H1 (cell line): ENCODE data around the gene MXRA8. TPM values are rescaled to one million over a fixed set of nuclear protein-coding genes. Genes with fewer than 3 reads are reported as not detected.
"Not testable (repeated sequence)": the region's sequence is repeated elsewhere in the genome, so short reads cannot be mapped to it uniquely, and the experiment has no call there.

ENCODE experiments used
- CTCF ChIA-PET: fragments of 300-600 bp; sonication (Branson Sonifier 250); formaldehyde crosslinking; loops from one replicate; lab custom pipeline; 2021; ENCODE audit not compliant: partially characterized antibody; lab: Charles Lee
- POLR2A ChIA-PET: fragments of 300-600 bp; sonication (Branson Sonifier 250); formaldehyde crosslinking; loops from one replicate; lab custom pipeline; 2021; ENCODE audit warnings: inconsistent platforms; ENCODE audit not compliant: partially characterized antibody; lab: Charles Lee
- DNase-seq, 2 experiments: peaks; one replicate each; pipeline versions ENCODE4 v3.0.0 to v3.0.0-alpha.2; 2010 to 2022; ENCODE audit warnings: low spot score in 2 of 2, low read depth in 1 of 2, mixed read lengths in 1 of 2
- FAIRE-seq: peaks from 2 replicates; lab custom pipeline; 2011; peaks lifted over from hg19 to GRCh38; lab: Jason Lieb, UNC
- H2AFZ ChIP-seq: 2 replicates; pipeline ENCODE4 v1.8.1; 2012; ENCODE audit warnings: low read length, inconsistent platforms
- H2AK5ac ChIP-seq: 2 replicates; pipeline ENCODE4 v1.6.1; 2013; ENCODE audit warnings: low read depth, low read length
- H2BK120ac ChIP-seq: replicated peaks from 2 replicates; pipeline ENCODE3; 2013; ENCODE audit warnings: low read depth, low read length, inconsistent platforms
- H2BK12ac ChIP-seq: 2 replicates; pipeline ENCODE4 v1.6.1; 2013; ENCODE audit warnings: low read depth, low read length
- H2BK15ac ChIP-seq: 2 replicates; pipeline ENCODE4 v1.6.1; 2013; ENCODE audit warnings: low read length
- H2BK20ac ChIP-seq: 2 replicates; pipeline ENCODE4 v1.6.1; 2013; ENCODE audit warnings: low read length
- H2BK5ac ChIP-seq: 2 replicates; pipeline ENCODE4 v1.6.1; 2013; ENCODE audit warnings: low read depth, low read length
- H3K14ac ChIP-seq: 2 replicates; pipeline ENCODE4 v1.6.1; 2013; ENCODE audit warnings: inconsistent platforms; ENCODE audit not compliant: insufficient read length
- H3K18ac ChIP-seq: 2 replicates; pipeline ENCODE4 v1.6.1; 2013; ENCODE audit warnings: low read length; ENCODE audit errors: extremely low read depth
- H3K23ac ChIP-seq: 2 replicates; pipeline ENCODE4 v1.6.1; 2013; ENCODE audit warnings: inconsistent platforms; ENCODE audit not compliant: insufficient read length
- H3K23me2 ChIP-seq: 2 replicates; pipeline ENCODE4 v1.6.1; 2013; ENCODE audit warnings: low read depth, low read length
- H3K27ac ChIP-seq: 2 replicates; pipeline ENCODE4 v1.6.1; 2011; ENCODE audit warnings: low read depth, low read length, inconsistent platforms
- H3K27me3 ChIP-seq, 4 experiments: replicated peaks in 1 of 4; 1 replicate in 1 of 4; 2 replicates in 3 of 4; pipeline versions ENCODE4 v1.6.1 to v1.8.1; 2011 to 2013; ENCODE audit warnings: low read length in 3 of 4, mild to moderate bottlenecking in 3 of 4, inconsistent platforms in 2 of 4, mixed read lengths in 2 of 4, moderate library complexity in 1 of 4; ENCODE audit not compliant: control insufficient read depth in 3 of 4, insufficient read depth in 3 of 4; ENCODE audit errors: extremely low read depth in 1 of 4
- H3K36me3 ChIP-seq, 4 experiments: 2 replicates each; pipeline versions ENCODE4 v1.6.1 to v1.8.1; 2011 to 2013; ENCODE audit warnings: mild to moderate bottlenecking in 4 of 4, low read length in 3 of 4, moderate library complexity in 2 of 4, control low read depth in 1 of 4, inconsistent platforms in 1 of 4; ENCODE audit not compliant: insufficient read depth in 4 of 4, control insufficient read depth in 2 of 4
- H3K4ac ChIP-seq: replicated peaks from 2 replicates; pipeline ENCODE3; 2013; ENCODE audit warnings: low read length, low read depth, mixed read lengths, inconsistent platforms; ENCODE audit not compliant: insufficient read length
- H3K4me1 ChIP-seq, 4 experiments: replicated peaks in 1 of 4; 1 replicate in 1 of 4; 2 replicates in 3 of 4; pipeline versions ENCODE4 v1.6.1 to v1.8.1; 2011 to 2013; ENCODE audit warnings: low read length in 3 of 4, inconsistent platforms in 2 of 4, mixed read lengths in 1 of 4; ENCODE audit not compliant: insufficient read depth in 4 of 4, control insufficient read depth in 3 of 4
- H3K4me2 ChIP-seq, 2 experiments: 2 replicates each; pipeline versions ENCODE4 v1.6.1 to v1.8.1; 2011 to 2013; ENCODE audit warnings: low read depth in 2 of 2, low read length in 2 of 2, control low read depth in 1 of 2, inconsistent platforms in 1 of 2, mild to moderate bottlenecking in 1 of 2; ENCODE audit not compliant: insufficient read depth in 1 of 2
- H3K4me3 ChIP-seq, 4 experiments: fragments of 200-600, 300-600 bp in 1 of 4; sonication (generic), shearing (Covaris generic), sonication (Bioruptor Twin) in 1 of 4; 2 replicates each; pipeline versions ENCODE4 v1.5.1 to v1.8.1; 2011 to 2016; ENCODE audit warnings: low read length in 4 of 4, low read depth in 3 of 4, control low read depth in 2 of 4, inconsistent platforms in 2 of 4, mild to moderate bottlenecking in 2 of 4, mixed read lengths in 1 of 4, moderate library complexity in 1 of 4; ENCODE audit not compliant: insufficient read depth in 2 of 4; ENCODE audit errors: extremely low read depth in 1 of 4
- H3K56ac ChIP-seq: replicated peaks from 2 replicates; pipeline ENCODE3; 2013; ENCODE audit warnings: low read depth, mild to moderate bottlenecking, mixed read lengths, low read length, inconsistent platforms; ENCODE audit not compliant: insufficient read length
- H3K79me1 ChIP-seq: 2 replicates; pipeline ENCODE4 v1.6.1; 2013; ENCODE audit warnings: low read depth, low read length, control low read depth
- H3K79me2 ChIP-seq, 2 experiments: 2 replicates each; pipeline versions ENCODE4 v1.6.1 to v1.8.1; 2012 to 2013; ENCODE audit warnings: low read length in 2 of 2, mild to moderate bottlenecking in 2 of 2, inconsistent platforms in 1 of 2; ENCODE audit not compliant: insufficient read depth in 2 of 2, control insufficient read depth in 1 of 2
- H3K9ac ChIP-seq, 4 experiments: replicated peaks in 1 of 4; 1 replicate in 1 of 4; 2 replicates in 3 of 4; pipeline versions ENCODE4 v1.6.1 to v1.8.1; 2011 to 2013; ENCODE audit warnings: low read depth in 3 of 4, low read length in 3 of 4, control low read depth in 2 of 4, mild to moderate bottlenecking in 2 of 4, moderate library complexity in 2 of 4, inconsistent platforms in 1 of 4; ENCODE audit errors: extremely low read depth in 1 of 4
- H3K9me3 ChIP-seq, 2 experiments: 2 replicates each; pipeline versions ENCODE4 v1.6.1 to v1.8.1; 2012 to 2013; ENCODE audit warnings: mild to moderate bottlenecking in 2 of 2, moderate library complexity in 2 of 2, control low read depth in 1 of 2, inconsistent platforms in 1 of 2, low read depth in 1 of 2, low read length in 1 of 2, mixed read lengths in 1 of 2; ENCODE audit not compliant: insufficient read depth in 2 of 2
- H4K20me1 ChIP-seq, 2 experiments: replicated peaks in 1 of 2; 2 replicates each; pipeline versions ENCODE3 to v1.8.1; 2011 to 2013; ENCODE audit warnings: inconsistent platforms in 2 of 2, low read length in 2 of 2, mild to moderate bottlenecking in 1 of 2; ENCODE audit not compliant: insufficient read depth in 2 of 2, control insufficient read depth in 1 of 2
- H4K5ac ChIP-seq: 2 replicates; pipeline ENCODE4 v1.6.1; 2013; ENCODE audit warnings: low read length, low read depth, mixed read lengths, inconsistent platforms; ENCODE audit not compliant: insufficient read length
- H4K8ac ChIP-seq: 2 replicates; pipeline ENCODE4 v1.8.0; 2013; ENCODE audit warnings: mild to moderate bottlenecking, moderate library complexity, low read length, inconsistent platforms; ENCODE audit not compliant: insufficient read depth; ENCODE audit errors: extremely low read depth
- H4K91ac ChIP-seq: replicated peaks from 2 replicates; pipeline ENCODE3; 2013; ENCODE audit warnings: low read length, mixed read lengths, inconsistent platforms; ENCODE audit not compliant: insufficient read length
- CTBP2 ChIP-seq: IDR thresholded peaks from 2 replicates; pipeline ENCODE4 v1.7.0; 2011; ENCODE audit warnings: borderline replicate concordance, mild to moderate bottlenecking, moderate library complexity, mixed read lengths, low read length; ENCODE audit not compliant: insufficient read depth, insufficient read length
- JUN ChIP-seq: IDR thresholded peaks from 2 replicates; pipeline ENCODE4 v1.6.1; 2011; ENCODE audit warnings: low read depth, mild to moderate bottlenecking, improper control_type of control experiment, low read length
- RBBP5 ChIP-seq: IDR thresholded peaks from 2 replicates; pipeline ENCODE4 v1.7.1; 2012; ENCODE audit warnings: low read depth, mild to moderate bottlenecking, inconsistent platforms, low read length, moderate library complexity, borderline replicate concordance
- TBP ChIP-seq: IDR thresholded peaks from 2 replicates; pipeline ENCODE4 v1.6.1; 2011; ENCODE audit warnings: low read depth, low read length, improper control_type of control experiment
- YY1 ChIP-seq: IDR thresholded peaks from 2 replicates; pipeline ENCODE4 v1.6.1; 2011; ENCODE audit warnings: low read depth, mild to moderate bottlenecking, low read length
- WGBS, 2 experiments: shearing (Covaris generic) in 1 of 2; methylation state at CpG; one replicate each; pipeline versions ENCODE4 v1.1.6 to v1.1.7; 2013 to 2015; ENCODE audit warnings: low lambda C conversion rate in 2 of 2, mixed read lengths in 2 of 2, inconsistent platforms in 1 of 2, low coverage in 1 of 2, missing lambda C conversion rate in 1 of 2; ENCODE audit not compliant: insufficient replicate concordance in 2 of 2, insufficient coverage in 1 of 2, insufficient read length in 1 of 2; ENCODE audit errors: extremely low coverage in 1 of 2, missing lambda C conversion rate in 1 of 2; 5-methylcytosine and 5-hydroxymethylcytosine counted together
- polyA plus RNA-seq, 7 experiments: library from polyadenylated mRNA; depleted of rRNA in 3 of 7; stranded (reverse) in 5 of 7; unstranded in 2 of 7; fragments of >200 nt in 5 of 7; fragments of 200-250 nt in 2 of 7; gene quantifications; 1 replicate in 5 of 7; 2 replicates in 1 of 7; 4 replicates in 1 of 7; pipeline versions ENCODE4 v1.2.1 to v1.2.3, GENCODE V29; 2011 to 2013; ENCODE audit warnings: missing spikeins in 2 of 7, mixed read lengths in 2 of 7
- total RNA-seq: library from RNA; stranded (reverse); fragmentation: NEBNext Ultra II Directional; extraction: Animal tissue kit (Norgen Biotek cat#: 25700); gene quantifications from 2 replicates; pipeline ENCODE4 v1.2.1, GENCODE V29; 2021

Gene MXRA8
- total and polyA plus RNA-seq, 2 of the 8 experiments (the other 6 are each of a cell fraction or from before 2014, with no cell fraction given): 10.5 to 17.2 TPM

- TF ChIP-seq CTBP2 (no peak), YY1 (no peak), RBBP5 (no peak), TBP (no peak), JUN (no peak)
- TF ChIP-seq, all 59 proteins: peak for 0
These were observed 12.5 kb upstream of the MXRA8 start (continued) for GRCh38 chr1:1370771-1371300.

GRCh38 chr1:1370094-1370493, 11.7 kb upstream of the MXRA8 start:
- peaks cover 24% of the 10 kb centered on the region; the same call in 1 of the 2 replicates for H3K23me2 ChIP-seq
- peaks cover 12 to 18% of the 10 kb centered on the region in 2 experiments; a peak in 3 of 4 replicates for H3K9me3 ChIP-seq
- H3K4ac ChIP-seq, H4K91ac ChIP-seq, H2BK120ac ChIP-seq, H2BK5ac ChIP-seq, H3K4me2 ChIP-seq, FAIRE-seq, H3K79me1 ChIP-seq, H2AFZ ChIP-seq, H3K18ac ChIP-seq, H3K4me3 ChIP-seq, H4K8ac ChIP-seq, DNase-seq, H3K9ac ChIP-seq, H3K23ac ChIP-seq, H2AK5ac ChIP-seq, H2BK15ac ChIP-seq, H2BK20ac ChIP-seq, H3K56ac ChIP-seq, H3K36me3 ChIP-seq, H3K27ac ChIP-seq, H3K14ac ChIP-seq, H3K27me3 ChIP-seq, H2BK12ac ChIP-seq, H4K5ac ChIP-seq: not testable (repeated sequence)
- H3K79me2 ChIP-seq: peaks cover 5 to 17% of the 10 kb centered on the region in 2 experiments; a peak in 3 of 4 replicates
- WGBS, 2 experiments: 95% methylated on average over 14 of the region's 14 CpGs; no CpG with 5 or more reads in 1 of the 2 experiments
- CTCF ChIA-PET: interaction anchor here (0.6 to 4.5 kb wide), 12 partner anchors 11 to 296 kb away, joined by 3 to 40 read pairs (median 4); partner anchors contain the start of genes DVL1 and MXRA8
- H3K4me1 ChIP-seq: peaks cover 0 to 12% (median 9%) of the 10 kb centered on the region in 4 experiments; a peak in 5 of 7 replicates
- POLR2A ChIA-PET: interaction anchor here (0.7 to 33.4 kb wide), 8 partner anchors 11 to 136 kb away, joined by 3 to 719 read pairs (median 13); partner anchors contain the start of genes CCNL2, MRPL20 and MXRA8
- peaks cover 0 to 17% of the 10 kb centered on the region in 2 experiments for H4K20me1 ChIP-seq
